Esophagus squamous epithelium (tissue), 4 donors: ENCODE measurements around the gene DUSP23.

Experiments used
- POLR2A ChIP-seq, 4 donors: fragments of 450-650 bp; IDR thresholded peaks; one replicate each; pipeline ENCODE4 v1.6.1; 2017; ENCODE audit warnings: antibody characterized with exemption in 4 of 4, mild to moderate bottlenecking in 4 of 4, moderate library complexity in 3 of 4
- TF ChIP-seq, protein P1 (sequence below), 6 experiments: fragments of 450-650 bp in 4 of 6; fragments of 200-600 bp in 2 of 6; sonication (generic) in 2 of 6; IDR thresholded peaks; one replicate each; pipeline ENCODE4 v1.5.1; 2016 to 2019; ENCODE audit warnings: antibody characterized with exemption in 6 of 6, mild to moderate bottlenecking in 4 of 6, moderate library complexity in 4 of 6

DNA sequence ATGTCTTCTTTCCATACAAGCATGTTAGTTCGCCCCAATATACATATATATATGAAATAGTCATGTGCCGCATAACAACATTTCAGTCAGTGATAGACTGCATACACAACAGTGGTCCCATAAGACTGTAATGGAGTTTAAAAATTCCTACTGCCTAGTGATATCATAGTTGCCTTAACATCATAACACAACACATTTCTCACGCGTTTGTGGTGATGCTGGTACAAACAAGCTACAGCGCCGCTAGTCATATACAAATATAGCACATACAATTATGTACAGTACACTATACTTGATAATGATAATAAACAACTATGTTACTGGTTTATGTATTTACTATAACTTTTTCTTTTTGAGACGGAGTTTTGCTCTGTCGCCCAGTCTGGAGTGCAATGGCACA lies 35.2 kb downstream of the DUSP23 start:
- TF ChIP-seq, protein P1, sequence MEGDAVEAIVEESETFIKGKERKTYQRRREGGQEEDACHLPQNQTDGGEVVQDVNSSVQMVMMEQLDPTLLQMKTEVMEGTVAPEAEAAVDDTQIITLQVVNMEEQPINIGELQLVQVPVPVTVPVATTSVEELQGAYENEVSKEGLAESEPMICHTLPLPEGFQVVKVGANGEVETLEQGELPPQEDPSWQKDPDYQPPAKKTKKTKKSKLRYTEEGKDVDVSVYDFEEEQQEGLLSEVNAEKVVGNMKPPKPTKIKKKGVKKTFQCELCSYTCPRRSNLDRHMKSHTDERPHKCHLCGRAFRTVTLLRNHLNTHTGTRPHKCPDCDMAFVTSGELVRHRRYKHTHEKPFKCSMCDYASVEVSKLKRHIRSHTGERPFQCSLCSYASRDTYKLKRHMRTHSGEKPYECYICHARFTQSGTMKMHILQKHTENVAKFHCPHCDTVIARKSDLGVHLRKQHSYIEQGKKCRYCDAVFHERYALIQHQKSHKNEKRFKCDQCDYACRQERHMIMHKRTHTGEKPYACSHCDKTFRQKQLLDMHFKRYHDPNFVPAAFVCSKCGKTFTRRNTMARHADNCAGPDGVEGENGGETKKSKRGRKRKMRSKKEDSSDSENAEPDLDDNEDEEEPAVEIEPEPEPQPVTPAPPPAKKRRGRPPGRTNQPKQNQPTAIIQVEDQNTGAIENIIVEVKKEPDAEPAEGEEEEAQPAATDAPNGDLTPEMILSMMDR (IDR thresholded peaks at IDR 0.05), result no peak
- TF ChIP-seq POLR2A (IDR thresholded peaks at IDR 0.05), result no peak
